NT2/D1 (cell line): Measurements from ENCODE around the gene SPOCK2.

Experiments used
- DNase-seq: peaks from one replicate; pipeline ENCODE4 v3.0.0-alpha.2; 2011; ENCODE audit warnings: low read depth, low spot score
- H3K27me3 ChIP-seq: 2 replicates; pipeline ENCODE4 v1.6.0; 2011; ENCODE audit warnings: mild to moderate bottlenecking; ENCODE audit not compliant: insufficient read length, insufficient read depth
- H3K36me3 ChIP-seq: 2 replicates; pipeline ENCODE4 v1.6.1; 2011; ENCODE audit warnings: mild to moderate bottlenecking, low read length, mixed read lengths; ENCODE audit not compliant: insufficient read depth, insufficient read length
- H3K4me1 ChIP-seq: 2 replicates; pipeline ENCODE4 v1.5.1; 2011; ENCODE audit not compliant: insufficient read depth, insufficient read length
- H3K4me3 ChIP-seq: 2 replicates; pipeline ENCODE4 v1.5.1; 2011; ENCODE audit warnings: low read depth; ENCODE audit not compliant: insufficient read length
- H3K9ac ChIP-seq: 2 replicates; pipeline ENCODE4 v1.6.0; 2011; ENCODE audit warnings: low read depth; ENCODE audit not compliant: insufficient read length
- H3K9me3 ChIP-seq: 2 replicates; pipeline ENCODE4 v1.5.1; 2011; ENCODE audit warnings: mild to moderate bottlenecking, low read length; ENCODE audit not compliant: insufficient read depth
- SUZ12 ChIP-seq: IDR thresholded peaks from 2 replicates; pipeline ENCODE4 v1.6.1; 2011; ENCODE audit not compliant: insufficient read length, insufficient read depth; ENCODE audit errors: extremely low read depth
- YY1 ChIP-seq: IDR thresholded peaks from 2 replicates; pipeline ENCODE4 v1.6.1; 2011; ENCODE audit not compliant: insufficient read length, insufficient read depth
- ZNF274 ChIP-seq: IDR thresholded peaks from 2 replicates; pipeline ENCODE4 v1.6.1; 2011; ENCODE audit warnings: mild to moderate bottlenecking, low read depth, low read length

The SPOCK2 gene

GRCh38 chr10:72019085-72019876, 69.1 kb downstream of the SPOCK2 start:
- Histone ChIP-seq H3K27me3 (no peaks in the 10 kb centered on the region), H3K9ac (no peak overlapping the region), H3K4me3 (no peak overlapping the region), H3K36me3 (no peaks in the 10 kb centered on the region), H3K9me3 (no peaks in the 10 kb centered on the region), H3K4me1 (peaks cover 6% of the 10 kb centered on the region)
- DNase-seq = no peak
- TF ChIP-seq SUZ12 (no peak), YY1 (no peak), ZNF274 (no peak)

- DNase-seq = no peak
- Histone ChIP-seq H3K9me3 (no peaks in the 10 kb centered on the region), H3K27me3 (no peaks in the 10 kb centered on the region), H3K4me3 (no peak overlapping the region), H3K4me1 (peaks cover 6% of the 10 kb centered on the region), H3K9ac (peak overlapping the region; percentile 32), H3K36me3 (no peaks in the 10 kb centered on the region)
- TF ChIP-seq ZNF274 (no peak), SUZ12 (no peak), YY1 (no peak)
Observed at GRCh38 chr10:72016608-72017300, 71.6 kb downstream of the SPOCK2 start.

GRCh38 chr10:72015841-72016240, 72.5 kb downstream of the SPOCK2 start:
- no peaks in the 10 kb centered on the region for H3K9me3 ChIP-seq
- TF ChIP-seq ZNF274 = no peak
- TF ChIP-seq YY1 = no peak
- no peak overlapping the region for H3K4me3 ChIP-seq
- DNase-seq = no peak
- peaks cover 6% of the 10 kb centered on the region for H3K4me1 ChIP-seq
- H3K9ac ChIP-seq = no peak overlapping the region
- H3K36me3 ChIP-seq = peaks cover 5% of the 10 kb centered on the region
- no peaks in the 10 kb centered on the region for H3K27me3 ChIP-seq

- Histone ChIP-seq H3K27me3 (no peaks in the 10 kb centered on the region), H3K36me3 (peaks cover 11% of the 10 kb centered on the region), H3K9ac (no peak overlapping the region), H3K4me3 (no peak overlapping the region), H3K4me1 (peaks cover 6% of the 10 kb centered on the region), H3K9me3 (no peaks in the 10 kb centered on the region)
- TF ChIP-seq SUZ12 (no peak), YY1 (no peak), ZNF274 (no peak)
- DNase-seq = no peak
Observed at GRCh38 chr10:72014785-72015480, 73.4 kb downstream of the SPOCK2 start.

- no peak overlapping the region for H3K4me3 ChIP-seq
- no peaks in the 10 kb centered on the region for H3K9me3 ChIP-seq
- H3K27me3 ChIP-seq = no peaks in the 10 kb centered on the region
- H3K9ac ChIP-seq = no peak overlapping the region
- TF ChIP-seq SUZ12 (no peak), YY1 (no peak), ZNF274 (no peak)
- H3K36me3 ChIP-seq = peaks cover 11% of the 10 kb centered on the region
- DNase-seq = no peak
- H3K4me1 ChIP-seq = peaks cover 6% of the 10 kb centered on the region
Observed at GRCh38 chr10:72014197-72014596, 74.2 kb downstream of the SPOCK2 start.

- no peaks in the 10 kb centered on the region for H3K9me3 ChIP-seq
- TF ChIP-seq ZNF274 (no peak), YY1 (no peak), SUZ12 (no peak)
- H3K4me1 ChIP-seq = peaks cover 13% of the 10 kb centered on the region
- H3K9ac ChIP-seq = no peak overlapping the region
- DNase-seq = no peak
- no peaks in the 10 kb centered on the region for H3K27me3 ChIP-seq
- H3K36me3 ChIP-seq = peaks cover 17% of the 10 kb centered on the region
- H3K4me3 ChIP-seq = no peak overlapping the region
Observed at GRCh38 chr10:72013202-72013945, 75.0 kb downstream of the SPOCK2 start.

DNA sequence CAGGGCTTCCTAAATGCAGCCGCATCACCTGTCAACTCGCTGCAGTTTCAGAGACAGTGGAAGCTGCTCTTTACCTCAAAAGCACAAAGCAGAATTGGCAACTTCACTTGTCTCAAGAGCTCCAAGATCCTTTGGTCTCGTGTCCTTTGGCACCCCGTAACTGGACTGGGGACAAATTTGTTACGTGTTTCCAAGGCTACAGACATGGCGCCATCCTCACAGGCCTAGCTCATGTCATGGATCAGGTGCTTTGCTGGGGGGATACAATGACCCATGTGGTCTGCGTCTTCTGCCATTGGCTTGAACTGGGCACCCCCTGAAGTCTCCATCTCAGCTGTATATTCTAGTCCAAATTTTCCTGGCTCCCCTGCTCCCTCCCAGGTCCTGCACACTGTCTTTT, 75.6 kb downstream of the SPOCK2 start:
- Histone ChIP-seq H3K9ac (no peak overlapping the region), H3K4me3 (no peak overlapping the region), H3K4me1 (peaks cover 9% of the 10 kb centered on the region), H3K27me3 (no peaks in the 10 kb centered on the region), H3K36me3 (peaks cover 22% of the 10 kb centered on the region), H3K9me3 (no peaks in the 10 kb centered on the region)
- no peak for DNase-seq
- TF ChIP-seq YY1 = no peak
